Measurements from ENCODE around the gene MACROD1. TPM values are rescaled to one million over a fixed set of nuclear protein-coding genes. Genes with fewer than 3 reads are reported as not detected.

Gene MACROD1
- total and polyA plus RNA-seq, 9 of the 15 experiments (the other 6 are each of a cell fraction or from before 2014, with no cell fraction given) = 1.1 to 60.0 (median 26.4) TPM

DNA sequence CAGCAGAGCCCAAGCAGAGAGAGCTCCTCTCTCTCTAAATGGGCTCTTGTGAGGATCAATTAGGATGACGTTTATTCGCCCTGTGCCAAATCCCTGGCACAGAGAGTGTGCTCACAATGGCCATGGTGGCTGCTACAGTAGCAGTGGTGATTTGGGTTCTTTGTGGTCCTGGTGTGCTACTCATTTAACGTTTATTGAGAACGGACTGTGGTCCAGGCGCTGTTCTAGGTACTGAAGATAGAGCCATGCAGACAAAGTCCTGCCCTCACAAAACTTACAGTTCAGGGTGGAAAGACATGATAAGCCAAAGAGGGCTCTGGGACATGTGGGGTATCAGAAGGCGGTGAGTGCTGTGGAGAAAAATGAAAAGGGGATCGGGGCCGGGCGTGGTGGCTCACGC is 174.4 kb downstream of the MACROD1 start (continued):
- TF ChIP-seq, protein P1, sequence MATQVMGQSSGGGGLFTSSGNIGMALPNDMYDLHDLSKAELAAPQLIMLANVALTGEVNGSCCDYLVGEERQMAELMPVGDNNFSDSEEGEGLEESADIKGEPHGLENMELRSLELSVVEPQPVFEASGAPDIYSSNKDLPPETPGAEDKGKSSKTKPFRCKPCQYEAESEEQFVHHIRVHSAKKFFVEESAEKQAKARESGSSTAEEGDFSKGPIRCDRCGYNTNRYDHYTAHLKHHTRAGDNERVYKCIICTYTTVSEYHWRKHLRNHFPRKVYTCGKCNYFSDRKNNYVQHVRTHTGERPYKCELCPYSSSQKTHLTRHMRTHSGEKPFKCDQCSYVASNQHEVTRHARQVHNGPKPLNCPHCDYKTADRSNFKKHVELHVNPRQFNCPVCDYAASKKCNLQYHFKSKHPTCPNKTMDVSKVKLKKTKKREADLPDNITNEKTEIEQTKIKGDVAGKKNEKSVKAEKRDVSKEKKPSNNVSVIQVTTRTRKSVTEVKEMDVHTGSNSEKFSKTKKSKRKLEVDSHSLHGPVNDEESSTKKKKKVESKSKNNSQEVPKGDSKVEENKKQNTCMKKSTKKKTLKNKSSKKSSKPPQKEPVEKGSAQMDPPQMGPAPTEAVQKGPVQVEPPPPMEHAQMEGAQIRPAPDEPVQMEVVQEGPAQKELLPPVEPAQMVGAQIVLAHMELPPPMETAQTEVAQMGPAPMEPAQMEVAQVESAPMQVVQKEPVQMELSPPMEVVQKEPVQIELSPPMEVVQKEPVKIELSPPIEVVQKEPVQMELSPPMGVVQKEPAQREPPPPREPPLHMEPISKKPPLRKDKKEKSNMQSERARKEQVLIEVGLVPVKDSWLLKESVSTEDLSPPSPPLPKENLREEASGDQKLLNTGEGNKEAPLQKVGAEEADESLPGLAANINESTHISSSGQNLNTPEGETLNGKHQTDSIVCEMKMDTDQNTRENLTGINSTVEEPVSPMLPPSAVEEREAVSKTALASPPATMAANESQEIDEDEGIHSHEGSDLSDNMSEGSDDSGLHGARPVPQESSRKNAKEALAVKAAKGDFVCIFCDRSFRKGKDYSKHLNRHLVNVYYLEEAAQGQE (IDR thresholded peaks at IDR 0.05; ENCODE audit: borderline replicate concordance) = peak; percentile 16; the same call in 1 of the 2 replicates
- TF ChIP-seq, protein P1 (CRISPR knock-in tag; IDR thresholded peaks at IDR 0.05; ENCODE audit: low read depth) = no peak
